SK-N-MC (cell line): Measurements from ENCODE around the gene VWA8.

ENCODE experiments used
- EZH2 ChIP-seq: fragments of 200-600 bp; sonication (generic); IDR thresholded peaks from one replicate; pipeline ENCODE4 v1.6.1; 2017; ENCODE audit warnings: antibody characterized with exemption
- FOXP2 ChIP-seq: optimal IDR thresholded peaks from 2 replicates; pipeline ENCODE3; 2011; ENCODE audit warnings: mild to moderate bottlenecking, moderate library complexity; ENCODE audit not compliant: insufficient read depth; ENCODE audit errors: extremely low read length, control extremely low read depth
- POLR2AphosphoS5 ChIP-seq: IDR thresholded peaks from 2 replicates; pipeline ENCODE4 v1.6.1; 2012; ENCODE audit warnings: mild to moderate bottlenecking, low read depth, low read length, borderline replicate concordance

DNA sequence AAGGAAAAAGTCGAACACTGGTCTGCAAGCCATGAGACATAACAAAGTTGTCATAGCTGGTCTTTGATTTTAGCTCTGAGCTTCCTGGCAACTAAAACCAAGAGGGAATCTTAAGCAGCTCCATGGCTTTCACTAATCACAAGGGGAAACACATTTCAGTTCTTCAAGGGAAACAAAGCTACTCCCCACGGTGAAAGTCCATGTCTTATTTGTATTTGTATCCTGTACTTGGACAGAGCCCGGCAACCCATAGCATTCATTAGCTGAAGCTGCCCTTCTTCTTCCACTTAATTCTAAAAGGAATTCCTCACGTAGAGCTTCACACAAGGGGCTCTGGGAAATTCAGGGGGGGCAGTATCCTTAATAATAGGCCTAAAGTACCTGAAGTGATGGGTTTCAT lies 374.7 kb downstream of the VWA8 start:
- TF ChIP-seq EZH2 (no peak), POLR2AphosphoS5 (no peak), FOXP2 (no peak)
